Measurements from ENCODE around the gene RPL10L. TPM values are rescaled to one million over a fixed set of nuclear protein-coding genes. Genes with fewer than 3 reads are reported as not detected.

Gene RPL10L
- not detected in 2 replicates for total RNA-seq (2012; rRNA removed)
- polyA plus RNA-seq (2012; rRNA removed): not detected in 2 replicates
- not detected in 2 replicates for polyA plus RNA-seq (2012; cell fraction: cytosol; rRNA removed)
- polyA plus RNA-seq (2012; cell fraction: nucleus; rRNA removed; ENCODE audit: low replicate concordance): not detected in 2 replicates
- Bru-seq, nascent RNA: not detected
- not detected for BruChase-seq, experiment 1, labeled RNA remaining after a 6-hour chase
- BruChase-seq, experiment 2, labeled RNA remaining after a 2-hour chase: not detected
- long read RNA-seq: 0 reads

GRCh38 chr14:46651526-46652144 is at the start of gene RPL10L:
Gene RPL10L, minus strand, starts transcription at chr14:46651781. Its CDS starts 45 bp downstream, at chr14:46651736.
- Histone ChIP-seq H2BK5ac (ENCODE audit: low read depth, low read length, poor library complexity, severe bottlenecking) (no peak within 1 kb of the TSS), H2AK9ac (replicated peaks; ENCODE audit: low read depth, low read length, poor library complexity) (no peak within 1 kb of the TSS), H2BK120ac (ENCODE audit: low read depth, low read length) (no peak within 1 kb of the TSS), H3K23ac (ENCODE audit: low read depth, low read length) (no peak within 1 kb of the TSS), H3K9me3 (ENCODE audit: control insufficient read depth, insufficient read depth, low read length) (peaks cover 15% of the 10 kb centered on the region), H3K9ac (ENCODE audit: low read depth, low read length) (no peak within 1 kb of the TSS), H4K5ac (ENCODE audit: low read depth, low read length) (no peak within 1 kb of the TSS), H4K91ac (ENCODE audit: insufficient read depth, low read depth, low read length) (no peak within 1 kb of the TSS), H3K4me1 (ENCODE audit: control insufficient read depth, insufficient read depth, low read length) (no peaks in the 10 kb centered on the region), H4K8ac (ENCODE audit: low read depth in 2 of 2, low read length in 2 of 2) (no peak within 1 kb of the TSS), H3K27me3 (ENCODE audit: control insufficient read depth, insufficient read depth, low read length) (no peaks in the 10 kb centered on the region), H3K9me1 (ENCODE audit: insufficient read depth, low read length) (no peaks in the 10 kb centered on the region), H3K4me2 (ENCODE audit: low read depth, low read length) (no peak within 1 kb of the TSS), H3K4me3 (ENCODE audit: insufficient read depth, low read depth, low read length) (no peak within 1 kb of the TSS), H3K14ac (replicated peaks; ENCODE audit: low read depth, low read length) (no peak within 1 kb of the TSS), H2AK5ac (ENCODE audit: low read depth, low read length) (no peak within 1 kb of the TSS), H3K79me1 (ENCODE audit: low read depth in 1 of 2, low read length in 2 of 2) (no peaks in the 10 kb centered on the region), H2BK15ac (ENCODE audit: low read depth, low read length) (no peak within 1 kb of the TSS), H3K4ac (ENCODE audit: low read depth, low read length) (no peak within 1 kb of the TSS), H4K20me1 (ENCODE audit: insufficient read depth, low read length) (no peaks in the 10 kb centered on the region), H3K27ac (ENCODE audit: insufficient read depth, low read length) (no peak within 1 kb of the TSS), H3K56ac (ENCODE audit: extremely low read depth, insufficient read depth, low read length) (no peak within 1 kb of the TSS), H2AFZ (replicated peaks; ENCODE audit: low read length, poor library complexity) (no peak within 1 kb of the TSS), H3K36me3 (ENCODE audit: control insufficient read depth, insufficient read depth, low read length) (no peaks in the 10 kb centered on the region), H2BK20ac (ENCODE audit: low read depth, low read length) (no peak within 1 kb of the TSS), H3K18ac (ENCODE audit: low read depth, low read length) (no peak within 1 kb of the TSS)
- TF ChIP-seq CTCF (conservative IDR thresholded peaks at IDR 0.05; ENCODE audit: low read depth, low read length) (no peak), ELK1 (IDR thresholded peaks at IDR 0.05; ENCODE audit: borderline replicate concordance, low read depth, low read length) (no peak), SMC3 (IDR thresholded peaks at IDR 0.05; ENCODE audit: low read depth, low read length) (no peak), MAFK (IDR thresholded peaks at IDR 0.05; ENCODE audit: low read depth, low read length) (no peak), CEBPB (IDR thresholded peaks at IDR 0.05; ENCODE audit: low read depth, low read length) (no peak), USF2 (IDR thresholded peaks at IDR 0.05; ENCODE audit: low read depth, low read length) (no peak), RCOR1 (IDR thresholded peaks at IDR 0.05; ENCODE audit: insufficient replicate concordance, low read length) (no peak), FOS (IDR thresholded peaks at IDR 0.05; ENCODE audit: low read depth, low read length) (no peak), RFX5 (IDR thresholded peaks at IDR 0.05; ENCODE audit: low read depth, low read length) (no peak), CHD1 (IDR thresholded peaks at IDR 0.05; ENCODE audit: low read depth, low read length) (no peak), RAD21 (IDR thresholded peaks at IDR 0.05; ENCODE audit: low read length) (no peak)
- ChIA-PET CTCF (no interaction called here), POLR2A (ENCODE audit: unreplicated experiment) (no interaction called here)
- no TSS peak for BruUV-seq (replicated peaks)
- intact Hi-C loops (cut with micrococcal nuclease): no loop called here
- DNase-seq: no peak
- in situ Hi-C loops (cut with MboI; ENCODE audit: low sequenced_read_pairs): no loop called here
- no peak for ATAC-seq (ENCODE audit: low read depth)
- 89% methylated on average over 19 of the region's 36 CpGs; no CpG with 5 or more reads in 1 of the 2 experiments for WGBS, 2 experiments (ENCODE audit: extremely low coverage in 2 of 2, insufficient read length in 1 of 2)
- dilution Hi-C loops (cut with HindIII; ENCODE audit: low sequenced_read_pairs, unreplicated experiment): no loop called here

Data from IMR-90 (cell line).